IPS DF 6.9 (cell line): ENCODE measurements around the gene C7orf33.

Experiments used
- DNase-seq: peaks from one replicate; pipeline ENCODE4 v3.0.0-alpha.2; 2013; ENCODE audit warnings: low read depth, low spot score
- H3K27ac ChIP-seq: one replicate; pipeline ENCODE4 v1.5.1; 2013; ENCODE audit warnings: low read length, control low read depth
- H3K27me3 ChIP-seq: 2 replicates; pipeline ENCODE4 v1.6.1; 2013; ENCODE audit warnings: mild to moderate bottlenecking, low read length; ENCODE audit not compliant: control insufficient read depth, insufficient read depth
- H3K36me3 ChIP-seq: 2 replicates; pipeline ENCODE4 v1.6.1; 2013; ENCODE audit warnings: low read length; ENCODE audit not compliant: control insufficient read depth, insufficient read depth
- H3K4me1 ChIP-seq: 2 replicates; pipeline ENCODE4 v1.6.1; 2013; ENCODE audit warnings: low read length; ENCODE audit not compliant: control insufficient read depth, insufficient read depth
- H3K4me3 ChIP-seq: 2 replicates; pipeline ENCODE4 v1.5.1; 2013; ENCODE audit warnings: mild to moderate bottlenecking, low read length
- H3K9me3 ChIP-seq: 2 replicates; pipeline ENCODE4 v1.6.1; 2013; ENCODE audit warnings: low read length, inconsistent platforms; ENCODE audit not compliant: control insufficient read depth, insufficient read depth
- WGBS: extraction: QIAGEN DNeasy Blood & Tissue Kit; methylation state at CpG from one replicate; pipeline ENCODE4 v1.1.7; 2013; ENCODE audit warnings: mixed read lengths, missing lambda C conversion rate; ENCODE audit not compliant: insufficient read length, insufficient coverage; 5-methylcytosine and 5-hydroxymethylcytosine counted together

Gene C7orf33, protein sequence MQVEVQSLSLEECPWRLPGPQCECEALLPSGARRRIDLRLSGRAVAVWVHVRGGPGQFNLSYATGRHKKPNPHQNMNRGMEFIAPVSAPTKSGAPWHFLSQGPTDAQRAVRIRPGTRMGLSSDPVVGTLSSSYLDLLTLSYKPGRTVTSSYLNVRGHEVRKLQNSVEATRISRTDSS

GRCh38 chr7:148590471-148590870 lies at the start of gene C7orf33:
Gene C7orf33, plus strand, starts transcription at chr7:148590766. Its CDS starts 160 bp downstream, at chr7:148590926.
- WGBS = no CpG with 5 or more reads among the region's 10 CpGs

GRCh38 chr7:148541891-148542504 lies 48.6 kb upstream of the C7orf33 start:
- DNase-seq = no peak
- H3K9me3 ChIP-seq = no peaks in the 10 kb centered on the region
- H3K4me3 ChIP-seq = no peak overlapping the region
- WGBS = 100% methylated on average over 1 of the region's 6 CpGs
- H3K27ac ChIP-seq = no peak overlapping the region
- no peaks in the 10 kb centered on the region for H3K27me3 ChIP-seq
- no peaks in the 10 kb centered on the region for H3K4me1 ChIP-seq
- H3K36me3 ChIP-seq = no peaks in the 10 kb centered on the region

More at GRCh38 chr7:148590471-148590870, at the start of gene C7orf33:
- no peaks in the 10 kb centered on the region for H3K9me3 ChIP-seq
- H3K27ac ChIP-seq = no peak within 1 kb of the TSS
- H3K4me1 ChIP-seq = peaks cover 2% of the 10 kb centered on the region
- DNase-seq = no peak
- no peak within 1 kb of the TSS for H3K4me3 ChIP-seq
- H3K36me3 ChIP-seq = no peaks in the 10 kb centered on the region
- H3K27me3 ChIP-seq = no peaks in the 10 kb centered on the region

- H3K27ac ChIP-seq = no peak overlapping the region
- no peak overlapping the region for H3K4me3 ChIP-seq
- WGBS = no CpG with 5 or more reads among the region's 8 CpGs
- DNase-seq = no peak
- no peaks in the 10 kb centered on the region for H3K4me1 ChIP-seq
- H3K9me3 ChIP-seq = no peaks in the 10 kb centered on the region
- no peaks in the 10 kb centered on the region for H3K36me3 ChIP-seq
- H3K27me3 ChIP-seq = no peaks in the 10 kb centered on the region
These were observed 47.3 kb upstream of the C7orf33 start for GRCh38 chr7:148543302-148543701.

DNA sequence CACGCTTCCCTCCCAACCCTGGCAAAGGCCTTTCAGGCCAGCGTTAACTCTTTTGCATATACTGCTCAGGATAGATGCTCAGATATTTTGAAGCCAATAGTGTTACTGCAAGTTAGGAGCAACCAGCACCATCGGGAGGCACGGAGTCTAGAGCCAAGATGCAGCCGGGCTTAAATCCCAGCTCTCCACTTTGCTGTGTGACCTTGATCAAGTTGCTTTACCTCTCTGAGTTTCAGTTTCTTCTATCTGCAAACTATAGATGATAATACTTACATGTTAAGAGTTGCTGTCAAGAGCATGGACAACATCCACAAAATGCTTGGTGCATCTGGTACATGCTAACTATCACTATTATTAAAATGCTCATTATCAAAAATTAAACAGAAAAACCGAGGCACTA lies 45.4 kb upstream of the C7orf33 start:
- WGBS = no CpG with 5 or more reads among the region's 6 CpGs
- no peak for DNase-seq
- H3K27ac ChIP-seq = no peak overlapping the region
- H3K9me3 ChIP-seq = no peaks in the 10 kb centered on the region
- H3K4me3 ChIP-seq = no peak overlapping the region
- no peaks in the 10 kb centered on the region for H3K4me1 ChIP-seq
- H3K27me3 ChIP-seq = no peaks in the 10 kb centered on the region
- H3K36me3 ChIP-seq = no peaks in the 10 kb centered on the region

GRCh38 chr7:148545932-148546331 lies 44.6 kb upstream of the C7orf33 start:
- Histone ChIP-seq H3K9me3 (no peaks in the 10 kb centered on the region), H3K4me3 (no peak overlapping the region), H3K36me3 (no peaks in the 10 kb centered on the region), H3K27me3 (no peaks in the 10 kb centered on the region), H3K4me1 (no peaks in the 10 kb centered on the region), H3K27ac (no peak overlapping the region)
- no CpG with 5 or more reads among the region's 4 CpGs for WGBS
- no peak for DNase-seq

- DNase-seq = no peak
- no peaks in the 10 kb centered on the region for H3K27me3 ChIP-seq
- no CpG with 5 or more reads among the region's 8 CpGs for WGBS
- no peaks in the 10 kb centered on the region for H3K9me3 ChIP-seq
- H3K4me1 ChIP-seq = no peaks in the 10 kb centered on the region
- H3K36me3 ChIP-seq = no peaks in the 10 kb centered on the region
- no peak overlapping the region for H3K27ac ChIP-seq
- no peak overlapping the region for H3K4me3 ChIP-seq
These were observed 43.7 kb upstream of the C7orf33 start for GRCh38 chr7:148546857-148547256.

DNA sequence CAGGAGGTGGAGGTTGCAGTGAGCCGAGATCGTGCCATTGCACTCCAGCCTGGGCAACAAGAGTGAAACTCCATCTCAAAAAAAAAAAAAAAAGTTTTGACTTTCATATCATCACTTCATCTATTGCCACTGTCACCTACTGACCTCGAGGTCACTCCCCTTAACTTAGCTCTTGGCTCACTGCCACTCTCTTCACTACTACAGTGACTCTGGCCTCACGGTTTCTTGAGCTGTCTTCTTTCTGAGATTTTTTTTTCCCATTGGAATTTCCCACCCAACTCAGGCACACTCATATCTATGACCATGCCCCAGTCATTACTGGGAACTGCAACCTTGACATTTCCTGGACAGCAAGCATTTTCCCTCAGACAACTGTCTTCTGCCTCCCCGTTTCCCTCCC lies 42.6 kb upstream of the C7orf33 start:
- WGBS = no CpG with 5 or more reads among the region's 5 CpGs
- Histone ChIP-seq H3K9me3 (no peaks in the 10 kb centered on the region), H3K27ac (no peak overlapping the region), H3K4me1 (no peaks in the 10 kb centered on the region), H3K27me3 (no peaks in the 10 kb centered on the region), H3K36me3 (no peaks in the 10 kb centered on the region), H3K4me3 (no peak overlapping the region)
- DNase-seq = no peak

GRCh38 chr7:148553979-148554378 lies 36.6 kb upstream of the C7orf33 start:
- H3K4me1 ChIP-seq = 0 out of 2 replicates have a peak, but pooled peaks cover 2% of the 10 kb centered on the region
- DNase-seq = no peak
- H3K27ac ChIP-seq = no peak overlapping the region
- H3K27me3 ChIP-seq = no peaks in the 10 kb centered on the region
- H3K36me3 ChIP-seq = no peaks in the 10 kb centered on the region
- H3K9me3 ChIP-seq = no peaks in the 10 kb centered on the region
- no CpG with 5 or more reads among the region's 3 CpGs for WGBS
- no peak overlapping the region for H3K4me3 ChIP-seq

DNA sequence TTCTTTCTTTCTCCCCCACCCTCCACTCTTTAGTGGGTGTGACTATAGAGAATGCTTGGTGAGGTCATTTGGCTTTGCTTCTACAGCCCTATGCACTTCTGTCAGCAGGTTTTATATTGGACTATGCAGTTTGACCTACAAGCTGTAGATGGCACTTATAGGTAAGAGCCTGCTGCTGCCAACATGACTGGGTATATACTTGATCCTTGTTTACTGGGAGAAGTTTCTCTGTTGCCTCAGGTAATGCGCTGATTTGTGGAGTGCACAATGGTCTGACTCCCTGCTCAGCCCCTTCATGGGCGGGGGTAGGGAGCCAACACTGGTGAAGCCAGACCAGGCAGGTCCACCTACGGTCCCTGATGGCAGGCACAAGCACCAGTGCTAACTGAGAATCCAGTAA lies 33.7 kb upstream of the C7orf33 start:
- Histone ChIP-seq H3K4me1 (0 out of 2 replicates have a peak, but pooled peaks cover 2% of the 10 kb centered on the region), H3K4me3 (no peak overlapping the region), H3K27ac (no peak overlapping the region), H3K27me3 (no peaks in the 10 kb centered on the region), H3K9me3 (no peaks in the 10 kb centered on the region), H3K36me3 (no peaks in the 10 kb centered on the region)
- no peak for DNase-seq
- WGBS = no CpG with 5 or more reads among the region's 3 CpGs

DNA sequence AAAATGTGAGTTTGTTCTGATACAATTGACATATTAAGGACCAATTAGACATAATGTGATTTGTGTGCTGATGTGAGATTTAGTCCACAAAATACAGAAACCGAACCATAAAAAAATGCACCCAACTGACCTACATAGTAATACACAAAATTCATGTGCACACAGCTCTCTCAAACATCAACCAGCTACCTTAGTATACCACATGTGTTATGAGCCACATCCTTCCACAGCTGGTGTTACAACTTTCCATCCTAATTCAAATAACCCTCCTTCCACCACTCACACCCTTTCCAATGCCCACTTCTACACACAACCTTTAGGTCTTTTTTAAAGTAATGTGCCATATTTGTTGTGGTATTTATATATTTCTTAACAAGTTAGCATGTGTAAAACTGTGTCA lies 31.7 kb upstream of the C7orf33 start:
- no peaks in the 10 kb centered on the region for H3K36me3 ChIP-seq
- 0 out of 2 replicates have a peak, but pooled peaks cover 2% of the 10 kb centered on the region for H3K4me1 ChIP-seq
- H3K9me3 ChIP-seq = no peaks in the 10 kb centered on the region
- no peaks in the 10 kb centered on the region for H3K27me3 ChIP-seq
- no peak overlapping the region for H3K4me3 ChIP-seq
- no peak for DNase-seq
- no CpG with 5 or more reads among the region's 1 CpG for WGBS
- H3K27ac ChIP-seq = no peak overlapping the region

DNA sequence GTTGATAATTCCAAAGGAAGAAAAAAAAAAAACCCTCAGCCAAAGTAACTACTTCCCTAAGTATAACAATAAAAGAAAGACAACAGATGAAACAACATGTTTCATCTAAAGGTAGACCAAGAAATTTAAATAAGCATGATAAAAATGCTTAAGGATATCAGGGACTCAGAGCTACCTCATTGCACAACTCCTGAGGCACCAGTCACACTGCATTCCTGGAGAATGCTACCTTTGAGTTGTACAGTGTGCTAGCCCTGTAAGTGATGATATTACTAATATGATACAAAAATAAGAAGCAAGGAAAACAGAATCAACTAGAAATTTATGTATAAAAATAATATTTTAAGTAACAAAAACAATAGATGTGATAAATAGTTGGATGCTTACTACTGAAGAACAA lies 29.5 kb upstream of the C7orf33 start:
- no peak for DNase-seq
- Histone ChIP-seq H3K36me3 (no peaks in the 10 kb centered on the region), H3K27me3 (no peaks in the 10 kb centered on the region), H3K4me1 (0 out of 2 replicates have a peak, but pooled peaks cover 2% of the 10 kb centered on the region), H3K9me3 (no peaks in the 10 kb centered on the region), H3K27ac (no peak overlapping the region), H3K4me3 (no peak overlapping the region)
